ENCODE data around the gene ARCN1.
"Not testable (repeated sequence)": the region's sequence is repeated elsewhere in the genome, so short reads cannot be mapped to it uniquely, and the experiment has no call there.

ARCN1 gene

GRCh38 chr11:118606844-118607228 is 34.6 kb downstream of the ARCN1 start:
- no peak for ATAC-seq

GRCh38 chr11:118607401-118608359 is 35.5 kb downstream of the ARCN1 start, which contains the start of gene PHLDB1:
Gene PHLDB1, plus strand, starts transcription at chr11:118607615. Its CDS starts 6,222 bp downstream, at chr11:118613837.
- ATAC-seq, result peak; percentile 0 to 4

GRCh38 chr11:118608360-118609227 is 36.4 kb downstream of the ARCN1 start:
- peak; percentile 61 to 62 for ATAC-seq

GRCh38 chr11:118609380-118610224 is 37.4 kb downstream of the ARCN1 start:
- ATAC-seq, result peak; percentile 7 to 11

GRCh38 chr11:118610225-118610772 is 38.1 kb downstream of the ARCN1 start:
- no peak for ATAC-seq

- ATAC-seq, result peak; percentile 65 to 70
These were observed 38.7 kb downstream of the ARCN1 start for GRCh38 chr11:118610773-118611432.

GRCh38 chr11:118611433-118611795 is 39.2 kb downstream of the ARCN1 start:
- not testable (repeated sequence) for ATAC-seq

- ATAC-seq, result no peak
These were observed 40.2 kb downstream of the ARCN1 start for GRCh38 chr11:118612378-118612777.

- no peak for ATAC-seq
These were observed 42.3 kb downstream of the ARCN1 start for GRCh38 chr11:118614511-118614910.

GRCh38 chr11:118615282-118615975 is 43.2 kb downstream of the ARCN1 start:
- ATAC-seq, result no peak

- ATAC-seq, result no peak
These were observed 43.8 kb downstream of the ARCN1 start for GRCh38 chr11:118615976-118616371.

GRCh38 chr11:118618115-118618990 is 46.1 kb downstream of the ARCN1 start:
- no peak for ATAC-seq

GRCh38 chr11:118618991-118619375 is 46.8 kb downstream of the ARCN1 start:
- no peak for ATAC-seq

- ATAC-seq, result no peak
These were observed 47.4 kb downstream of the ARCN1 start for GRCh38 chr11:118619444-118620197.

- no peak for ATAC-seq
These were observed 48.4 kb downstream of the ARCN1 start for GRCh38 chr11:118620529-118621070.

GRCh38 chr11:118621071-118621783 is 49.0 kb downstream of the ARCN1 start:
- ATAC-seq, result peak; percentile 27 to 51

- ATAC-seq, result no peak
These were observed 49.7 kb downstream of the ARCN1 start for GRCh38 chr11:118621784-118622375.
